NCI-H2029 treated with DMSO at 0.1 percent for 48 hours (cell line): ENCODE data around the gene SLC9A1.
"Not testable (repeated sequence)": the region's sequence is repeated elsewhere in the genome, so short reads cannot be mapped to it uniquely, and the experiment has no call there.

Experiments
- DNase-seq: peaks from one replicate; lab custom pipeline; 2025; lab: John Stamatoyannopoulos, UW

Gene SLC9A1

DNA sequence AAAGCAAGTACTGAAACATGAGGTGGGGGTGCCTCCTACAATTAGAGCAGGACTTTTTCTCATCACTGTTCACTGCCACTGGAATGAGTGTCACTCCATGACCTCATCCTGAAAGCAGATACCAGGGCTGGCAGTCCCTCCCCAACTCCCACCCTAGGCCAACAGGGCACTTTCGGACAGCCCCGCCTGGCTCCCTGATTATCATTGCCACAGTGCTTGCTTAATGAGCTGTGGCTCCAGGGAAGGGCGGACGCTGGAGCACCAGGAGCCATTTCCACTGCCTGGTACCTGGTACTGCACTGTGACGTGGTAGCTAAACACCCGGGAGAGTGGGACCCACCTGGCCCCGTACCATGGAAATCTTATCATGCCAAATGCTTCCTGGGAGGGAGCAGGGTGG is 22.3 kb downstream of the SLC9A1 start:
- DNase-seq: no peak

- no peak for DNase-seq
Observed at GRCh38 chr1:27132147-27132546, 22.8 kb downstream of the SLC9A1 start.

GRCh38 chr1:27130798-27131197 is 24.1 kb downstream of the SLC9A1 start:
- no peak for DNase-seq

DNA sequence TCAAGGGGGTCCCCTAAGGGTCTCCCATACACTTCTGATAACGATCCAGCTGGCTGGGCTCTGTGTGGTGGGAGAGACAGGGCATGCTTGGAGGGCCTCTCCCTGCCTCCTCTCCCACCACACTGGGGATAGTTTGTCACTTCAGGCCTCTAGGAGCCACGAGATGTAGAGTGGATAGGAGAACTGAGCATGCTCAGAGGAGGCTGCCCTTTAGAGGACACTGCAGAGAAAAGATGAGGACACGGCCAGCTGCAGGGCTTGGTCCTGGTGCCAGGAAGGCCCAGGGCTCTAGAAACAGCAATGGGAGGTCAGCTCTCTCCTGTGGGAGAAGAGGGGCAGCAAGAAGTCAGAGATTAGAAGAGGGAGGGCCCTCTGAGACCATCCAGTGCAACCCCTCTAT is 25.7 kb downstream of the SLC9A1 start:
- DNase-seq: no peak

DNA sequence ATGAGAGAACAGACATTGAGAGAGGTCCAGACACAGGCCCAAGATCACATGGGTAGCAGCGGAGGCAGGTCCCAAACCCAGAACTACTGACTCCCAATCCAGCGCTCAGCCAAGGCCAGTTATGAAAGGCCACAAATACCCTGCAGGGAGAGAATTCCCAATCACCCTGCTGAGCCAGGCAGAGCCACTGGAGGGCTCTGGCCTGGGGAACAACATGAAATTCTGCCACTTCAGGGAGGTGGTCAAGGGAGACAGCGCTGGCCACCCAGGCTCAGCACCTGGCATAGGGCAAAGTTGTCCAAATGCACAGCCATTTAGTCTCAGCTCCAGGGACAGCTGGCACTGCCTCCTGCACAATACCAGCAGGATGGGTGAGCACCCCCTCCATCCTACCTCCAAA is 27.5 kb downstream of the SLC9A1 start:
- no peak for DNase-seq

DNA sequence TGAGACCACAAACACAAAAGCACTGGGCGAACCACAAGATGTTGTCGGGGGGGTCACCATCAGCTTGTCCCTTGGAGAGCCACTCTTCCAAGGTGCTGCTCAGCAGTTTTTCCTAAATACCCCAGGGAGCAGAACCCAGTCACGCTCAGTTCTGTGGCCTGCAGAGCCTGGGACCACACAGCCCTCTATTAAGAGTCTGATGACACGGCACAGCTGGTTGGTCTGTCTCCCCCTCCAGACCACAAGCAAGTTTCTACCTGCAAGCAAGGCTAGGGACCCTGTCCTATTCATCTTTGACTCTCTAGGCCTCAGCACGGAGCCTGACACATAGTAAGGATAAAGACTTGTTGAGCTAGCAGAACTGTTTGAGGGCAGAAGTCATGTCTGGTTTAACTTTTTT is 28.5 kb downstream of the SLC9A1 start:
- DNase-seq: no peak

DNA sequence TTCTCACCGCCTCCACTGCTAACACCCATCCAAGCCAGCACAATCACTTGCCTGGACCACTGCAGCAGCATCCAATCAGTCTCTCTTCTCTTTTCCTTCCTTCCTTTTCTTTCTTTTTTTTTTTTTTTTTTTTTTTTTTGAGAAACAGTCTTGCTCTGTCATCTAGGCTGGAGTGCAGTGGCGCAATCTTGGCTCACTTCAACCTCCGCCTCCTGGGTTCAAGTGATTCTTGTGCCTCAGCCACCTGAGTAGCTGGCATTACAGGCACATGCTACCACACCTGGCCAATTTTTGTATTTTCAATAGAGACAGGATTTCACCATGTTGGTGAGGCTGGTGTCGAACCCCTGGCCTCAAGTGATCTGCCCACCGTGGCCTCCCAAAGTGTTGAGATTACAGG is 29.8 kb downstream of the SLC9A1 start:
- not testable (repeated sequence) for DNase-seq

DNA sequence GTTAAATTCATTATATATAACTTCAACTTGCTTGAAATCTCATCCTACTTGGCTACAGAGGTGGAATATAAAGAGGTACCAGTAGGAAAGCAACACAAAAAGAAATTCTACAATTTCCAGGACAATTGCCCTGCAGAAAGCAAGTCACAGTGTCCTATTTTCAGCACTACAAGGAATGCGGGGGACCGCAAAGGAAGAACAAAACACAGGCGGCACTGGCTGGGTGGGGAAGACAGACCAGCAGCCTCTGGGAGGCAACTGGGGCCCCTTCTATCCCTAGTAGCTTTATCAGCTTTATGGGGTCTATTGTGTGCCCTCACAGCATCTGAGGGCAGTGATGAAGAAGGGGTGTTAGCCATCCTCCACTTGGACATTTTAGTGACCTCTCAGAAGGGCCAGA is 30.5 kb downstream of the SLC9A1 start:
- no peak for DNase-seq

- DNase-seq: peak; percentile 29
Observed at GRCh38 chr1:27122652-27123051, 32.3 kb downstream of the SLC9A1 start.

- no peak for DNase-seq
Observed at GRCh38 chr1:27120854-27121253, 34.1 kb downstream of the SLC9A1 start.

- DNase-seq: no peak
Observed at GRCh38 chr1:27118440-27118689, 36.6 kb downstream of the SLC9A1 start.

- no peak for DNase-seq
Observed at GRCh38 chr1:27117733-27118439, 37.0 kb downstream of the SLC9A1 start.

DNA sequence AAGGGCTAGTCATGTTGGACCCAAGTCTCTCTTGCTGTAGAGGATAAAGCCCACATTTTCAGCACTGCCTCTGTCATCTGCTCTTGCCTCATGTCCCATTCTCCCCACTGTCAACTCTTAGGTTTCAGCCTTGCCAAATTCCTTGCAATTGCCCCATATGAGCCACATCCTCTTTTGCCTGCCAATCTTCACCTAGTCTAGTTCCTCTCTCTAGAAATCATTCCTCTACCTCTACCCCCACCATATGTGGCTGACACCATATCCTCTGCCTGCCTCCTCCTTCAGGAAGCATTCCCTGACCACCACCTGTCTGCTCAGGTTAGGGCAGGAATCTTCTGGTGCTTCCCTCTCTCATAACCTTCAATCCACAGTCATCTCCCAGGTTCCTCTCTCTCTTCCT is 38.2 kb downstream of the SLC9A1 start:
- no peak for DNase-seq

DNA sequence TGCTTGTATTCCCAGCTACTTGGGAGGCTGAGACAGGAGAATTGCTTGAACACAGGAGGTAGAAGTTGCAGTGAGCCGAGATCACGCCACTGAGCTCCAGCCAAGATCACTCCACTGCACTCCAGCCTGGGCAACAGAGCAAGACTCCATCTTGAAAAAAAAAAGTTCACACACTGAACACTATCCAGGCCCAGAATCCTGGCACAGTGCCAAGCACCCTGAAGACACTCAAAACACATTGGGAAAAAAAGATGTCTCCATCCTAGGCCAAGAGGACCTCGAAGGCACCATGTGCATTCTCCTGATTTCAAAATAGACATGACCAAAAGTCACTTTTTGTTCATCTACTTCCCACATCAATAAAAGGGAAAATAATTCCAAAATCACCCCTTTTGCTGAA is 38.7 kb downstream of the SLC9A1 start:
- DNase-seq: no peak

- no peak for DNase-seq
Observed at GRCh38 chr1:27114546-27114945, 40.4 kb downstream of the SLC9A1 start.

- DNase-seq: no peak
Observed at GRCh38 chr1:27113861-27114260, 41.1 kb downstream of the SLC9A1 start.

GRCh38 chr1:27111626-27112573 is 43.0 kb downstream of the SLC9A1 start:
- DNase-seq: no peak

DNA sequence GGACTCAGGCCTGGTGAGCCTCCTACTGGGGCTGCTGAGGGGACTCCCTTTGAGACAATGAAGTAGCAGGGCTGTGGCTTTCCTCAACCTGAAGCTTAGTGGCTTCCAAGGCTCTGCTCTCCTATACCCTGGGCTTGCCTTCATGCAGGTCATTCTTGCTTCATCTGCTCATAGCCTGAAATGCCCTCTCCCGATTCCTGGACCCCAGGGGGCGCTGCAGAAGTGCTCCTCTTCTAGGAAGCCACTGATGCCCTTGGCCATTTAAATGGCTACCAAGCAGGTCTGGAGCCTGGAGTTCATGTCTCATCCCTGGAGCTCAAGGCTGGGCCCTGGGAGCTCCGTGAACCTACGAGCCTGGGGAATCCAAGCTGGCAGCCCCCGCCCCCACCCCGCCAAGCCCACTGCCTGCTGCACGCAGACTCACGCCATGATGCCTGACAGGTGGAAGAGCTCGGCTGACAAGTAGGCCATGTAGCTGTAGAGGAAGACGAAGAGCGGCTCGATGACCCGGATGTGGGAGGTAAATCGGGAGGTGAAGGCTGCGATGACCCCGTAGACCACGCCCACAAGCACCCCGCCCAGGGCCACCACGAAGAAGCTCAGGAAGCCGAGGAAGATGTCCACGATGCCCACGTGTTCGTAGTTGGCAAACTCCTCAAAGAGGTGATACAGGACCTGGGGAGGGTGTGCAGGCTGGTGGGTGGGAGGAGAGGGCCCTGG is 45.7 kb downstream of the SLC9A1 start:
- DNase-seq: no peak

GRCh38 chr1:27108588-27108987 is 46.3 kb downstream of the SLC9A1 start:
- no peak for DNase-seq

GRCh38 chr1:27106561-27107323 is 48.2 kb downstream of the SLC9A1 start:
- DNase-seq: no peak

DNA sequence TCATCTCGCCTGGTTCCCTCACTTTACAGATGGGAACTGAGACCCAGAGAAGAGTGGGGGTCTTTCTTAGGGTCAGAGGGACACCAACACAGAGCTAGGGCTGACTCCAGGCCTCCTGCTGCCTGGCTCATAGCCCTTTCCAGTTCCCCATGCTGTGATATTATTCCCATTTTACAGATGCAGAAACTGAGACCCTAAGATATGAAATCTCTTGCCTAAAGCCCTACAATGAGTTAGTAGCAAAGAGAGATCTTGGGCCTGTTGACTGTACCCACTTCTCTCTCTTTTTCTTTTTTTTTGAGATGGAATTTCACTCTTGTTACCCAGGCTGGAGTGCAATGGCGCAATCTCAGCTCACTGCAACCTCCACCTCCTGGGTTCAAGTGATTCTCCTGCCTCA is 49.9 kb downstream of the SLC9A1 start:
- DNase-seq: no peak

GRCh38 chr1:27103498-27103897 is 51.4 kb downstream of the SLC9A1 start:
- no peak for DNase-seq
